Natural killer cell (primary cell): ENCODE data around the gene PHAX. TPM values are rescaled to one million over a fixed set of nuclear protein-coding genes. Genes with fewer than 3 reads are reported as not detected.
"Not testable (repeated sequence)": the region's sequence is repeated elsewhere in the genome, so short reads cannot be mapped to it uniquely, and the experiment has no call there.

Experiments used
- ATAC-seq, 3 donors: fragments of 150-1000 bp in 2 of 3; fragments of 200-7000 bp in 1 of 3; cut with Tn5 transposase; 1 replicate in 1 of 3; 2 replicates in 2 of 3; pipeline ENCODE4 v1.10.0; 2021; ENCODE audit warnings: mild to moderate bottlenecking in 2 of 3, moderate library complexity in 2 of 3
- DNase-seq, 2 donors: peaks; one replicate each; pipeline versions ENCODE4 v3.0.0 to v3.0.0-alpha.2; 2013 to 2021; ENCODE audit warnings: mixed read lengths in 1 of 2
- H3K27ac ChIP-seq: one replicate; pipeline ENCODE4 v1.5.1; 2013; ENCODE audit warnings: mild to moderate bottlenecking, low read length
- H3K27me3 ChIP-seq: one replicate; pipeline ENCODE4 v1.6.1; 2013; ENCODE audit warnings: low read length; ENCODE audit not compliant: control insufficient read depth, insufficient read depth
- H3K36me3 ChIP-seq: one replicate; pipeline ENCODE4 v1.6.1; 2013; ENCODE audit warnings: low read length; ENCODE audit not compliant: control insufficient read depth, insufficient read depth
- H3K4me1 ChIP-seq: one replicate; pipeline ENCODE4 v1.6.1; 2013; ENCODE audit warnings: low read length; ENCODE audit not compliant: control insufficient read depth, insufficient read depth
- H3K4me3 ChIP-seq: one replicate; pipeline ENCODE4 v1.5.1; 2013; ENCODE audit warnings: low read length
- H3K9me3 ChIP-seq: one replicate; pipeline ENCODE4 v1.6.1; 2013; ENCODE audit warnings: low read length; ENCODE audit not compliant: control insufficient read depth, insufficient read depth
- H3K27ac Mint-ChIP-seq, 2 donors: one replicate each; pipeline ENCODE4 v1.8.0; 2022; ENCODE audit warnings: mild to moderate bottlenecking in 2 of 2, mixed read lengths in 2 of 2, moderate library complexity in 1 of 2
- H3K27me3 Mint-ChIP-seq, 2 donors: one replicate each; pipeline ENCODE4 v1.8.0; 2022; ENCODE audit warnings: low read depth in 2 of 2, mixed read lengths in 2 of 2
- H3K36me3 Mint-ChIP-seq: one replicate; pipeline ENCODE4 v1.8.0; 2022; ENCODE audit warnings: mixed read lengths
- H3K4me1 Mint-ChIP-seq, 2 donors: one replicate each; pipeline ENCODE4 v1.8.0; 2022; ENCODE audit warnings: mixed read lengths in 2 of 2
- H3K4me3 Mint-ChIP-seq: one replicate; pipeline ENCODE4 v1.8.0; 2022; ENCODE audit warnings: mild to moderate bottlenecking, moderate library complexity, mixed read lengths
- H3K9me3 Mint-ChIP-seq, 2 donors: one replicate each; pipeline ENCODE4 v1.8.0; 2022; ENCODE audit warnings: mixed read lengths in 2 of 2
- CTCF ChIP-seq: fragments of 200-600 bp; IDR thresholded peaks from one replicate; pipeline ENCODE4 v1.8.0; 2022; ENCODE audit warnings: antibody characterized with exemption
- WGBS: methylation state at CpG from one replicate; pipeline ENCODE4 v1.1.7; 2013; ENCODE audit warnings: missing lambda C conversion rate; ENCODE audit not compliant: insufficient coverage; 5-methylcytosine and 5-hydroxymethylcytosine counted together
- intact Hi-C: fragments of 100-400 bp; cut with micrococcal nuclease; formaldehyde crosslinking; loops from one replicate; pipeline ENCODE4 v1.14.2; 2022
- total RNA-seq, 4 donors: library from RNA; stranded (reverse); fragments of 120-200 nt in 1 of 4; gene quantifications; one replicate each; pipeline versions ENCODE4 v1.2.3 to v1.2.4, GENCODE V29; 2013 to 2022

Gene PHAX
- total RNA-seq, 3 donors from 2014 or later (not counting 1 experiment from before 2014, with no cell fraction given), result 39.2 to 43.6 (median 40.0) TPM

DNA sequence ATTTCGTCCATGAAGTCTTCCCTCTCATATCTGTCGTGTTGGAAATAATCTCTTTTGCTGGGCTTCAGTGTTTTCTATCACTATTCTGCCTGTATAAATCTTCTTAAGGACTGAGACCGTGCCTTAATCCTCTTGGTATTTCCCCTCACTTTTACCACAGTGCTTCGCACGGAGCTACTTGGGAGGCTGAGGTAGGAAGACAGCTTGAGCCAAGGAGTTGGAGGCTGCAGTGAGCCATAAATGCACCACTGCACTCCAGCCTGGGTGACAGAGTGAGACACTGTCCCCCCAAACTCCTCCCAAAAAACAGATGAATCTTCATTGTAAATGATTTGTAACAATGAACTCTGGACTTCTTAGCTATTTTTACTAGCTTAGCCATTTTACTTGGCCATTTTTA lies 57.8 kb downstream of the PHAX start:
- Histone ChIP-seq H3K36me3 (no peaks in the 10 kb centered on the region), H3K27me3 (no peaks in the 10 kb centered on the region), H3K9me3 (no peaks in the 10 kb centered on the region), H3K4me1 (no peaks in the 10 kb centered on the region), H3K27ac (no peak overlapping the region), H3K4me3 (no peak overlapping the region)
- intact Hi-C loops, result loop anchor here (5.0 kb wide), 2 partner anchors 144 to 834 kb away; no protein-coding TSS in a partner anchor
- H3K4me1 Mint-ChIP-seq, result no peaks in the 10 kb centered on the region
- 91% methylated on average over 4 of the region's 5 CpGs for WGBS
- no peak overlapping the region for H3K27ac Mint-ChIP-seq
- no peak for TF ChIP-seq CTCF
- peaks cover 0 to 5% of the 10 kb centered on the region in 2 donors for H3K27me3 Mint-ChIP-seq
- no peak for DNase-seq
- ATAC-seq, result no peak
- no peaks in the 10 kb centered on the region for H3K9me3 Mint-ChIP-seq
- no peak overlapping the region for H3K4me3 Mint-ChIP-seq
- H3K36me3 Mint-ChIP-seq, result no peaks in the 10 kb centered on the region

- H3K9me3 ChIP-seq, result no peaks in the 10 kb centered on the region
- no peaks in the 10 kb centered on the region for H3K9me3 Mint-ChIP-seq
- H3K27me3 ChIP-seq, result no peaks in the 10 kb centered on the region
- TF ChIP-seq CTCF, result no peak
- no peak for DNase-seq
- 88% methylated on average over 1 of the region's 2 CpGs for WGBS
- intact Hi-C loops, result loop anchor here (5.0 kb wide), 2 partner anchors 142 to 832 kb away; no protein-coding TSS in a partner anchor
- H3K36me3 ChIP-seq, result no peaks in the 10 kb centered on the region
- peaks cover 0 to 8% of the 10 kb centered on the region in 2 donors for H3K27me3 Mint-ChIP-seq
- H3K4me1 Mint-ChIP-seq, result no peaks in the 10 kb centered on the region
- H3K4me1 ChIP-seq, result no peaks in the 10 kb centered on the region
- no peak overlapping the region for H3K4me3 ChIP-seq
- H3K27ac ChIP-seq, result no peak overlapping the region
- no peak for ATAC-seq
- no peak overlapping the region for H3K4me3 Mint-ChIP-seq
- no peak overlapping the region for H3K27ac Mint-ChIP-seq
- H3K36me3 Mint-ChIP-seq, result no peaks in the 10 kb centered on the region
These were observed 59.2 kb downstream of the PHAX start for GRCh38 chr5:126659805-126660482.

DNA sequence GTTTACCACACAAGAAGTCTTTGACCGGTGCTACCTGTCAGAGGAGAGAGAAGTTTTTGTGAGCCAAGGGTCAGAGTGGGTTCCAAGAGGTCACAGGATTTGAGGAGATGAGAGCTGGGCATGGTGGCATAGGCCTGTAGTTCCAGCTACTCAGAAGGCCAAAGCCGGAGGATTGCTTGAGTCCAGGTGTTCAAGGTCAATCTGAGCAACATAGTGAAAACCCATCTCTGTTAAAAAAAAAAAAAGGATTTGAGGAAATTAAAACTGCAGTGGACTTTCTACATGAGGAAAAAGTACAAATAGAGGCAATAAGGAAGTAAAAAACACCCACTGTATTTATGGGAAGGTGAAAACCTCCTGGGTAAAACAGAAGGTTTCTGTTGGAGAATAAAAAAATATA lies 63.8 kb downstream of the PHAX start:
- Histone ChIP-seq H3K36me3 (no peaks in the 10 kb centered on the region), H3K4me1 (no peaks in the 10 kb centered on the region), H3K9me3 (peaks cover 6% of the 10 kb centered on the region), H3K27ac (no peak overlapping the region), H3K27me3 (no peaks in the 10 kb centered on the region), H3K4me3 (no peak overlapping the region)
- ATAC-seq (no peak), DNase-seq (no peak)
- TF ChIP-seq CTCF, result no peak
- no peak overlapping the region for H3K4me3 Mint-ChIP-seq
- H3K27ac Mint-ChIP-seq, result no peak overlapping the region
- intact Hi-C loops, result no loop called here
- no peaks in the 10 kb centered on the region for H3K9me3 Mint-ChIP-seq
- H3K36me3 Mint-ChIP-seq, result no peaks in the 10 kb centered on the region
- H3K27me3 Mint-ChIP-seq, result peaks cover 0 to 12% of the 10 kb centered on the region in 2 donors
- H3K4me1 Mint-ChIP-seq, result no peaks in the 10 kb centered on the region
- WGBS, result 93% methylated on average over 2 of the region's 2 CpGs

GRCh38 chr5:126670109-126670508 lies 69.4 kb downstream of the PHAX start:
- H3K27ac Mint-ChIP-seq, H3K4me1 Mint-ChIP-seq, H3K4me3 Mint-ChIP-seq, H3K4me3 ChIP-seq, DNase-seq, ATAC-seq, H3K36me3 ChIP-seq, H3K27me3 ChIP-seq, H3K27me3 Mint-ChIP-seq, H3K9me3 Mint-ChIP-seq, intact Hi-C loops, H3K27ac ChIP-seq, H3K36me3 Mint-ChIP-seq, H3K4me1 ChIP-seq: not testable (repeated sequence)
- peaks cover 12% of the 10 kb centered on the region for H3K9me3 ChIP-seq
- 100% methylated on average over 1 of the region's 1 CpG for WGBS

DNA sequence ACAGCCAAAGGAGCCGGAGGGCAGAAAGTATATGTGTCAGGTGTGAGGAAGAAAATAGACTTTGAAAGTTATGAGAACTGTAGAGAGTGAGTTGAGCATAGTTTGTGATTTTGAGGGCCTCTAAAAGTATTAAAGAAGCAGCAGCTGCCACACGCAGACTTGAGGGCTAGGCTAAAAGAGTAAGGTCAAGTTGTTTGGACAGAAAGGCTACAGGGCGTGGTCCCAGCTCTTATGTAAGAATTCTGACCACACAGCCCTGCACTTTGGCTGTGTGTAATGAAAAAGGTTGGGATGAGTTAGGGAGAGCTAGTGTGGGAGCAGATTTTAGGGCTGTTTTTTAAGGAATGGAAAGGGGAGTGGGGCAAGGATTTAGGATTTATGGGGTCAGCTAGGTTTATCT lies 70.9 kb downstream of the PHAX start:
- H3K4me1 Mint-ChIP-seq, H3K36me3 ChIP-seq, H3K4me3 Mint-ChIP-seq, H3K27ac Mint-ChIP-seq, H3K4me1 ChIP-seq, ATAC-seq, DNase-seq, H3K27ac ChIP-seq, intact Hi-C loops, H3K27me3 ChIP-seq, H3K27me3 Mint-ChIP-seq, H3K4me3 ChIP-seq, H3K36me3 Mint-ChIP-seq, H3K9me3 Mint-ChIP-seq: not testable (repeated sequence)
- peaks cover 12% of the 10 kb centered on the region for H3K9me3 ChIP-seq
- WGBS, result 89% methylated on average over 3 of the region's 3 CpGs
